Thyroid gland (tissue), 4 donors: ENCODE data around the gene DGKD. TPM values are rescaled to one million over a fixed set of nuclear protein-coding genes. Genes with fewer than 3 reads are reported as not detected.

Experiments used
- DNase-seq, 2 donors: peaks; one replicate each; pipeline ENCODE4 v3.0.0-alpha.2; 2019
- H3K27ac ChIP-seq, 3 donors: fragments of 200-600 bp; sonication (generic); 1 replicate in 2 of 3; 2 replicates in 1 of 3; pipeline ENCODE4 v1.5.1; 2016 to 2019; ENCODE audit warnings: mild to moderate bottlenecking in 1 of 3, moderate library complexity in 1 of 3
- H3K27me3 ChIP-seq: fragments of 200-600 bp; sonication (generic); one replicate; pipeline ENCODE4 v1.5.1; 2019
- H3K36me3 ChIP-seq, 2 donors: fragments of 200-600 bp; sonication (generic); one replicate each; pipeline ENCODE4 v1.5.1; 2016 to 2019
- H3K4me1 ChIP-seq, 2 donors: fragments of 200-600 bp; sonication (generic); one replicate each; pipeline ENCODE4 v1.5.1; 2017 to 2019
- H3K4me3 ChIP-seq, 3 donors: fragments of 200-600 bp; sonication (generic); replicated peaks in 1 of 3; 1 replicate in 2 of 3; 2 replicates in 1 of 3; pipeline ENCODE4 v1.5.1; 2016; ENCODE audit warnings: mild to moderate bottlenecking in 1 of 3
- H3K9me3 ChIP-seq: fragments of 200-600 bp; sonication (generic); one replicate; pipeline ENCODE4 v1.5.1; 2017
- CTCF ChIP-seq, 6 experiments: fragments of 200-600 bp in 3 of 6; fragments of 450-650 bp in 3 of 6; sonication (generic) in 3 of 6; IDR thresholded peaks; one replicate each; pipeline ENCODE4 v1.5.1; 2016 to 2019; ENCODE audit warnings: antibody characterized with exemption in 6 of 6, mild to moderate bottlenecking in 2 of 6, inconsistent platforms in 1 of 6, moderate library complexity in 1 of 6
- POLR2A ChIP-seq, 2 donors: fragments of 450-650 bp; IDR thresholded peaks; one replicate each; pipeline ENCODE4 v1.6.1; 2017; ENCODE audit warnings: antibody characterized with exemption in 2 of 2, mild to moderate bottlenecking in 2 of 2, moderate library complexity in 1 of 2
- WGBS, 2 donors: methylation state at CpG; one replicate each; pipeline ENCODE4 v1.1.5; 2017; 5-methylcytosine and 5-hydroxymethylcytosine counted together
- intact Hi-C: fragments of 100-400 bp; cut with DNase I; formaldehyde crosslinking; loops from one replicate; pipeline ENCODE4 v1.15.1; 2023
- total RNA-seq, 4 donors: library from RNA; depleted of rRNA; stranded (reverse); fragments of >200 nt; gene quantifications; one replicate each; pipeline ENCODE4 v1.2.3, GENCODE V29; 2016

The DGKD gene
- total RNA-seq, 4 donors from 2014 or later = 22.3 to 71.7 (median 27.3) TPM

DNA sequence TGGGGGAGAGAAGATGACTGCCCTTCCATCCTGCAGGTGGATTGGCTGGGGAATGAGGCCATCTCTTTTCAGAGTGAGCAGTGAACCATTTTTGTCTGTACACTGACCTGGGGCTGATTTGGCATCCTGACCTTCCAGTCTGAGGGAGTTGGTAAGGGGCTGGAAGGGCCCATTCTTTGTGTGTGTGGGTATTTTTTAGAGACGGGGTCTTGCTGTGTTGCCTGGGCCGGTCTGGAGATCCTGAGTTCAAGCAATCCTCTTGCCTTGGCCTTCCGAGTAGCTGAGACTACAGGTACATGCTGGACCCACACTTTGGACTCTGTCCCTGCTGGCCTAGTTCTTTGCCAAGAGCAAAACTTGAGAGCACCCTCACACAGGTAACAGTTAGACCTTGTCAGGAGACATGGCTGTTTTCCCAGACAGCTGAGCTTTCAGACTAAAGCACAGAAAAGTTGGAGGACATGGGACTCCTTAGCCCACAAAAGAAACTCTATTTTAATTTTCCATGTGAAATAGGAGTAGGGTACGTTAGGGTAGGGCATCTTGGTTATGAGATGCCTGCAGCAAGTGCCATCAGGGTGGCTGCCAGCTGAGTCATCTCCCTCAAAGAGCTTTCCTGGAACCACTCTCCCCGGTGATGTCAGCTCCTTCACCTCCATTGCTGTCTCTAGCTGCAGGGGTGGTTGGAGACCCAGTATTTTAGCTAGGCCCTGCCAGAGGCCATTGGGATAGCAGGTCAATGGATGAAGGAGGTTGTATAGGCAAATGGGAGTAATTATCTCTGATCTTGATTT is 60.7 kb downstream of the DGKD start:
- H3K4me1 ChIP-seq = peaks cover 59 to 70% of the 10 kb centered on the region in 2 donors
- intact Hi-C loops = no loop called here
- no peaks in the 10 kb centered on the region for H3K9me3 ChIP-seq
- H3K36me3 ChIP-seq = no peaks in the 10 kb centered on the region
- TF ChIP-seq CTCF (IDR thresholded peaks at IDR 0.05) = no peak
- TF ChIP-seq POLR2A (IDR thresholded peaks at IDR 0.05) = no peak
- H3K27me3 ChIP-seq = no peaks in the 10 kb centered on the region
- H3K27ac ChIP-seq = peak overlapping the region; percentile 91 to 96 (median 95)
- H3K4me3 ChIP-seq = no peak overlapping the region
- 39 to 44% methylated on average over 2 to 5 of the region's 5 CpGs for WGBS, 2 donors
- peak; percentile 86 to 90 for DNase-seq

DNA sequence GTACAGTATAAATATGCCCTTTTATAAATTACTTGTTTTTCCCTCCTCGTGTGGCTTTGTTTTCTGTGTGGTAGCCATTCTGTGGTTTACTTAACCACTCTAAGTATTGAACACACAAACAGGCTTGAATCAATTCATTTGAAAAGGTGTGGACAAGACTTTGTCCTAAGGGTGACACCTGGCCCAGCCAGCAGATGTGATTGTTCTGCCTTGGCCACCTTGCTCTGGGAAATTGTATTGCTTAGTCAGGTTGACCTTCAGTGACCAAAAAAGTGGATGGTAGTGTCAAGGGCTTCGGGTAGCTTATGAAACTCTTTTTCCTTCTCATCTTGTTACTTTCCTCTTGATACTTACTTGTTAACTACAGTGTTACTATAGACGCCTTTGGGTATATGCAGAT is 61.9 kb downstream of the DGKD start:
- intact Hi-C loops = no loop called here
- TF ChIP-seq POLR2A (IDR thresholded peaks at IDR 0.05) (no peak), CTCF (IDR thresholded peaks at IDR 0.05) (no peak)
- H3K4me1 ChIP-seq = peaks cover 72 to 79% of the 10 kb centered on the region in 2 donors
- no peak for DNase-seq
- H3K4me3 ChIP-seq = no peak overlapping the region
- H3K27me3 ChIP-seq = no peaks in the 10 kb centered on the region
- H3K27ac ChIP-seq = peak overlapping the region; percentile 91 to 96 (median 95)
- H3K36me3 ChIP-seq = no peaks in the 10 kb centered on the region
- WGBS, 2 donors = 74 to 75% methylated on average over 3 of the region's 3 CpGs
- no peaks in the 10 kb centered on the region for H3K9me3 ChIP-seq

GRCh38 chr2:233416706-233417105 is 62.4 kb downstream of the DGKD start:
- peak; percentile 60 to 63 for DNase-seq
- peak overlapping the region; percentile 91 to 96 (median 95) for H3K27ac ChIP-seq
- no peaks in the 10 kb centered on the region for H3K9me3 ChIP-seq
- no peaks in the 10 kb centered on the region for H3K27me3 ChIP-seq
- no peak overlapping the region for H3K4me3 ChIP-seq
- 52 to 66% methylated on average over 6 of the region's 6 CpGs for WGBS, 2 donors
- H3K36me3 ChIP-seq = no peaks in the 10 kb centered on the region
- intact Hi-C loops = no loop called here
- TF ChIP-seq POLR2A (IDR thresholded peaks at IDR 0.05) (no peak), CTCF (IDR thresholded peaks at IDR 0.05) (peak in 1 of 6 experiments; percentile 19)
- H3K4me1 ChIP-seq = peaks cover 77 to 84% of the 10 kb centered on the region in 2 donors

GRCh38 chr2:233417282-233417681 is 63.0 kb downstream of the DGKD start:
- Histone ChIP-seq H3K4me3 (no peak overlapping the region), H3K4me1 (peaks cover 80 to 87% of the 10 kb centered on the region in 2 donors), H3K9me3 (no peaks in the 10 kb centered on the region), H3K27me3 (no peaks in the 10 kb centered on the region), H3K36me3 (no peaks in the 10 kb centered on the region), H3K27ac (peak overlapping the region; percentile 91 to 96 (median 95))
- WGBS, 2 donors = 96 to 100% methylated on average over 1 of the region's 1 CpG
- TF ChIP-seq POLR2A (IDR thresholded peaks at IDR 0.05) (no peak), CTCF (IDR thresholded peaks at IDR 0.05) (no peak)
- no peak for DNase-seq
- intact Hi-C loops = no loop called here

DNA sequence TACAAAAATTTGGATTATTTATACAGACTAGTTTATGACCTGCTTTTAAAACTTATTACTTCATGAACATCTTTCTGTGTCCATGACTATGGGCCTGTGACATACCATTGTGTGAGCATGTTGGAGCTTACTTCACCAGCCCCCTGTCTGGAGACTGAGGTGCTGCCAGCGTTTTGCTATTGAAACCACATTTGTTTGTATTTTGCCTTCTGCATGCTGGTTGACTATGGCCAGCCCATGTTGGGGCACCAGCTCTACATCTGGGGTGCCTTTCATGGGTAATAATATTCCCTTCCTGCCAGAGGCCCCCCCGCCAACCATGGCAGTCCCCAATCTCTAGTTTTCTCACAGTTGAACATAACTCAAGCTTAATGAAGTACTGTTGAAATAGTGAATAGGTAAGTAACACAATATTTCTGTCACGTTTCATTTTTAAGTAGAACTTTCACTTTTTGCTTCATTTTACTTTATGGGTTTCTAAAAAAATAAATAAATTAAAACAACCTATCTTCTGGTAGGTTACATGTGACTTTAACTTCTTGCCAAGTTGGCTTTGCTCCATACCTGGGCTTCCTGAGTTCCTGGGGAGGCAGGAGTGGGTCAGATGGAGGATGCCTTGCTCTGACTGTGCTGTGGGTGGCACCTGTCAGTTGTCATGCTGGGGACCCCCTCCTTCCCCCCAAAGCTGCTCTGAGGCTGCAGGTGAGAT is 63.9 kb downstream of the DGKD start:
- H3K36me3 ChIP-seq = no peaks in the 10 kb centered on the region
- H3K27me3 ChIP-seq = no peaks in the 10 kb centered on the region
- peak overlapping the region; percentile 91 to 96 (median 95) for H3K27ac ChIP-seq
- H3K9me3 ChIP-seq = no peaks in the 10 kb centered on the region
- H3K4me1 ChIP-seq = peaks cover 80 to 91% of the 10 kb centered on the region in 2 donors
- WGBS, 2 donors = 71 to 75% methylated on average over 3 of the region's 3 CpGs
- DNase-seq = peak; percentile 53 to 63
- H3K4me3 ChIP-seq = no peak overlapping the region
- intact Hi-C loops = no loop called here
- TF ChIP-seq POLR2A (IDR thresholded peaks at IDR 0.05) (no peak), CTCF (IDR thresholded peaks at IDR 0.05) (no peak)
